Activated effector memory CD4-positive, alpha-beta T cell treated with Interleukin-2 at 50 U/mL for 16 hours (primary cell): ENCODE measurements around the gene SLC25A5.

Experiments used
- DNase-seq: peaks from one replicate; pipeline ENCODE4 v3.0.0-alpha.2; 2020

Gene SLC25A5

GRCh38 chrX:119507206-119507605 lies 39.0 kb downstream of the SLC25A5 start:
- no peak for DNase-seq

DNA sequence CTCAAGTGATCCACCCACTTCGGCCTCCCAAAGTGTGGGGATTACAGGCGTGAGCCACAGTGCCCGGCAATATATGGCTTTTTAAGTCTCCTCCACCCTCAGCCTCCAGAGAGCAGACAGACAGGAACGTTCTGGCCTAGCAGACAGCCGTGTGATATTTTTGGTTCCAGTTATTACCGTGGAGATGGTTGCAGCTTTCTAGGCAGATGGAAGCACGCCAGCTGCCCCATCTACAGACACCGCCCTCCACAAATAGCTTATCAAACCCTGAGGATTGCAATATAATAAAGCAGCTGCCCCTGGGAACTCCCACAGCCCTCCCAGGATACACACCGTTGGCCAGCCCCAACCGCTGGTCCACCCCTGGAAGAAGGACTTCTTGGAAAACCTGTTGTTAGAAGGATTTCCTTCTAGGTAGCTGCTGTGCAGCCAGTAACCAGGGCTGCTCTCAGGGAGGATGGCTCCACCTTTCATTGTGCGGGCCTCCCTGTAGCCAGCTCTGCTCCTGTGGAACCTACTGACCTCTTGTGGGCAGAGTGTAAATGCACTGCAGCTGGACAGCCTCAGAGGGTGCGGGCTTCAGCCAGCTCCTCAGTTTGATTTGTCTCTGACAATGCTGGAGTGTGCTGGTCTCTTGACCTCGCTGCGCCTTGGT lies 44.0 kb downstream of the SLC25A5 start:
- no peak for DNase-seq

GRCh38 chrX:119516157-119516702 lies 48.0 kb downstream of the SLC25A5 start:
- DNase-seq = no peak

DNA sequence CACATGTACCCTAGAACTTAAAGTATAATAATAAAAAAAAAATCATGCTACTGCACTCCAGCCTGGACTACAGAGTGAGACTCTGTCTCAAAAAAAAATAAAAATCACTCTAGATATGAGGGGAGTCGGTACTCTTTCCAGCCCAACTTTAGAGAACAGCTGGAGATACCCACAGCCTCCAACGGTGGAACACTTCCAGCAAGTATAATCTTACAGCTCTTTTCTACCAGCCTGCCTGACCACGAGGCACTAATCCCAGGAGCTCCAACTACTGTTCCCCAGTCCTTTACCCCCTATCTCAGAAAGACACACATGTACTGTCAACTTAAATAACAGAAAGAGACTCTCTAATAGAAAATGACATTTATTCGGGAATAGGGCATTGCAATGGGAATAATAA lies 50.1 kb downstream of the SLC25A5 start:
- DNase-seq = no peak
